Mucosa of rectum (tissue), 2 donors: ENCODE measurements around the gene GPR32.
"Not testable (repeated sequence)": the region's sequence is repeated elsewhere in the genome, so short reads cannot be mapped to it uniquely, and the experiment has no call there.

Experiments
- H3K27ac ChIP-seq, 2 donors: one replicate each; pipeline ENCODE4 v1.7.0; 2013; ENCODE audit warnings: inconsistent platforms in 2 of 2, low read depth in 2 of 2, low read length in 2 of 2
- H3K27me3 ChIP-seq, 2 donors: one replicate each; pipeline ENCODE4 v1.7.0; 2013; ENCODE audit warnings: low read length in 2 of 2; ENCODE audit not compliant: control insufficient read depth in 2 of 2, insufficient read depth in 2 of 2
- H3K36me3 ChIP-seq, 2 donors: one replicate each; pipeline ENCODE4 v1.7.0; 2013; ENCODE audit warnings: low read length in 2 of 2; ENCODE audit not compliant: control insufficient read depth in 2 of 2, insufficient read depth in 2 of 2
- H3K4me1 ChIP-seq, 2 donors: one replicate each; pipeline ENCODE4 v1.7.0; 2013; ENCODE audit warnings: low read length in 2 of 2, mild to moderate bottlenecking in 1 of 2; ENCODE audit not compliant: control insufficient read depth in 2 of 2, insufficient read depth in 2 of 2
- H3K4me3 ChIP-seq, 2 donors: one replicate each; pipeline ENCODE4 v1.7.0; 2013; ENCODE audit warnings: low read length in 2 of 2
- H3K9ac ChIP-seq, 2 donors: one replicate each; pipeline ENCODE4 v1.7.0; 2013; ENCODE audit warnings: low read length in 2 of 2, low read depth in 1 of 2, mild to moderate bottlenecking in 1 of 2
- H3K9me3 ChIP-seq, 2 donors: one replicate each; pipeline ENCODE4 v1.7.0; 2013; ENCODE audit warnings: low read length in 2 of 2; ENCODE audit not compliant: control insufficient read depth in 2 of 2
- donor health status: healthy.
- donor health status: Normal muscosa, but diverticular disease.

GPR32 gene

DNA sequence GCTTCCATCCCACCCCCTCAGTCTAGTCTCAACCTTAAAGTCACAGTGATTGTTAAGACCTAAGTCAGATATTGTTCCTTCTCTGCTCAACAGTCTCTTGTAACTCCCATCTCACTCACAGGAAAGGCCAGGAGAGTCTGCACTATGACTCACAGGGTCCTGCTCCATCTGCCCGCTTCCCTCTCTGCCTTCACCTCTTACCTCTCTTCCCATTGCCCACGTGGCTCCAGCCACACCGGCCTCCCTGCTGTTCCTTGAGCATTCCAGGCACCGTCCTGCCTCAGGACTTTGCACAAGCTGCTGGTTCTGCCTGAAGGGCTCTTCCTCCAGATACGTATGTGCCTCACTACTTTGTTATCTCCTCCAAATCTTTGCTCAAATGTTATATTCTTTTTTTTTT lies 3.0 kb upstream of the GPR32 start:
- not testable (repeated sequence) for H3K9me3 ChIP-seq, H3K4me1 ChIP-seq, H3K27me3 ChIP-seq, H3K36me3 ChIP-seq, H3K27ac ChIP-seq, H3K9ac ChIP-seq, H3K4me3 ChIP-seq

- Histone ChIP-seq H3K9me3 (peaks cover 0 to 2% of the 10 kb centered on the region in 2 donors), H3K4me1 (no peaks in the 10 kb centered on the region), H3K27ac (no peak overlapping the region), H3K9ac (no peak overlapping the region), H3K27me3 (no peaks in the 10 kb centered on the region), H3K4me3 (no peak overlapping the region), H3K36me3 (no peaks in the 10 kb centered on the region)
These were observed 2.0 kb upstream of the GPR32 start for GRCh38 chr19:50768277-50768676.

- Histone ChIP-seq H3K9me3 (peaks cover 0 to 2% of the 10 kb centered on the region in 2 donors), H3K9ac (no peak overlapping the region), H3K36me3 (no peaks in the 10 kb centered on the region), H3K27ac (no peak overlapping the region), H3K4me3 (no peak overlapping the region), H3K27me3 (no peaks in the 10 kb centered on the region), H3K4me1 (no peaks in the 10 kb centered on the region)
These were observed 624 bp downstream of the GPR32 start for GRCh38 chr19:50770888-50771287.

- Histone ChIP-seq H3K36me3 (no peaks in the 10 kb centered on the region), H3K27me3 (peaks cover under 1 to 1% of the 10 kb centered on the region in 2 donors)
These were observed 2.2 kb downstream of the GPR32 start for GRCh38 chr19:50772476-50772875.

DNA sequence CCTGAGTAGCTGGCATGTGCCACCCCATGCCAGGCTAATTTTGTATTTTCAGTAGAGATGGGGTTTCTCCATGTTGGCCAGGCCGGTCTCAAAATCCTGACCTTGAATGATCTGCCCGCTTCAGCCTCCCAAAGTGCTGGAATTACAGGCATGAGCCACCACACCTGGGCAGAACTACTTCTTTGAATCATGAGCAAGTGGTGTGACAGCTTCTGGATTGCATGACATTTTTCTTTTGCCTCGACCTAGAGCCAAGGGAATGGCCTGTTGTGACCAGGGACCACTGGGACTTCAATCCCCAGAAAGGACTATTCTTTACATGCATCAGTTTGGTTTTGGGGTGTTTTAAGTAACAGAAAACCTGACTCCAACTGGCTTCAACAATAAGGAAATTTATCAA lies 2.6 kb downstream of the GPR32 start:
- H3K27me3 ChIP-seq, H3K4me1 ChIP-seq, H3K27ac ChIP-seq, H3K4me3 ChIP-seq, H3K9me3 ChIP-seq, H3K9ac ChIP-seq, H3K36me3 ChIP-seq: not testable (repeated sequence)

More at GRCh38 chr19:50772476-50772875, 2.2 kb downstream of the GPR32 start:
- Histone ChIP-seq H3K4me1 (no peaks in the 10 kb centered on the region), H3K9me3 (peaks cover 0 to 2% of the 10 kb centered on the region in 2 donors), H3K27ac (no peak overlapping the region), H3K9ac (no peak overlapping the region), H3K4me3 (no peak overlapping the region)

DNA sequence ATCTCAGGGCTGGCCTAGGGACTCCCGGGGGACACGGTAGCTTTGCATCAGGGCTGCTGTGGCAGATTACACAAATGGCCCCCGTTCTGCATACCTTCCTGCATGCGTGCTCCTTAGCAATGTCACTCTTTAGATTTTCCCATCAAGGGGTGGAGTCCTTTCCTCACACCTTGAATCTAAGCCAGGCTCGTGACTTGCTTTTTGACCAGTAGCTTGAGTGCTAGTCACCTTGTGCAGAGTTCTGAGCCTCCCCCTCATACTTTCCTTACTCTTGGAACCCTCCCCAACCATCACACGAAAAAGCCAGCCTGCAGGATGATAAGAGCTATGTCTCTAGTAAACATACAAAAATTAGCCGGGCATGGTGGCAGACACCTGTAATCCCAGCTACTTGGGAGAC lies 3.2 kb downstream of the GPR32 start:
- H3K27ac ChIP-seq, H3K4me1 ChIP-seq, H3K9me3 ChIP-seq, H3K4me3 ChIP-seq, H3K36me3 ChIP-seq, H3K9ac ChIP-seq: not testable (repeated sequence)
- H3K27me3 ChIP-seq = peaks cover 10 to 11% of the 10 kb centered on the region in 2 donors

GRCh38 chr19:50776131-50776530 lies 5.9 kb downstream of the GPR32 start:
- H3K4me3 ChIP-seq = no peak overlapping the region
- H3K9me3 ChIP-seq = peaks cover 0 to 2% of the 10 kb centered on the region in 2 donors
- H3K27me3 ChIP-seq = peaks cover 34 to 35% of the 10 kb centered on the region in 2 donors
- H3K4me1 ChIP-seq = no peaks in the 10 kb centered on the region
- H3K36me3 ChIP-seq = no peaks in the 10 kb centered on the region
- no peak overlapping the region for H3K9ac ChIP-seq
- H3K27ac ChIP-seq = no peak overlapping the region

DNA sequence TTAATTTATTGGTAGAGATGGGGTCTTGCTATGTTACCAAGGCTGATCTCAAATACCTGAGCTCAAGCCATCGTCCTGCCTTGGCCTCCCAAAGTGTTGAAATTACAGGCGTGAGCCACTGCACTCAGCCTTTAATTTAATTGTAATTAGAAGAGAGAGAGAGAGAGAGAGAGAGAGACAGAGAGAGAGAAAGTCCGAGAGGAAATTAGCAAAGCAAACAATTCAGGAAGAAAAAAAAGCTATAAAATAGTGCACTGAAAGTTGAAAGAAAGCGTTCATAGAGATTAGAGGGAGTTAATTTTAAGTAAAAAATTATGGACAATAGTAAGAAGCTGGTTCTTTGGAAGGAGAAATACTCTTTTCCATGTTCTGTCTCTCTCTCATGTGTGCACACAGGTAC lies 7.0 kb downstream of the GPR32 start:
- Histone ChIP-seq H3K27me3 (peaks cover 34 to 35% of the 10 kb centered on the region in 2 donors), H3K36me3 (no peaks in the 10 kb centered on the region), H3K4me3 (no peak overlapping the region), H3K27ac (no peak overlapping the region), H3K9ac (no peak overlapping the region), H3K9me3 (peaks cover 0 to 2% of the 10 kb centered on the region in 2 donors), H3K4me1 (no peaks in the 10 kb centered on the region)

DNA sequence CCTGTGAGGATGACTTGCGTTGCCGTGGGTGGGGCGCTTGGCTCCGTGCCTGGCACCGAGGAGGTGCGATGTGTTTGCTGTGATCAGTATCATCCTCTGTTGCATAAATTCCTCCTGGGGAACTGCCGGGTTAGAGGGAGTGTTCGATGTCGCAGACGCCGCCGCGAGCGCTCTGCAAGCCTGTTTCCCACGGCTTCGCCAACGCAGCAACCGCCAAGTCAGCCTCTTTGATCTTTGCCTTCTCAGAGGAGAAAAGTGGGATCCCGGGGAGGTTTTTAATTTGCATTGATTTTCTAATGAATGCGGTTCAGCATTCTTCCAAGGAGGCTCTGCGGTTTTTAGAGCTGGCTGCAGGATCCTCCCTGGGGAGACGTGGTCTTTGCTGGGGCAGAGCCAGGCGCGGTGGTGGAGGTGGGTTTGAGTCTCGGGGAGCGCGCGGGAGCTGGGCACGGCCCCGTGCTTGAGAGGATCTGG lies 7.6 kb downstream of the GPR32 start:
- Histone ChIP-seq H3K36me3 (no peaks in the 10 kb centered on the region), H3K27ac (no peak overlapping the region), H3K9ac (no peak overlapping the region), H3K4me1 (no peaks in the 10 kb centered on the region), H3K4me3 (no peak overlapping the region), H3K9me3 (no peaks in the 10 kb centered on the region), H3K27me3 (peaks cover 35 to 37% of the 10 kb centered on the region in 2 donors)

DNA sequence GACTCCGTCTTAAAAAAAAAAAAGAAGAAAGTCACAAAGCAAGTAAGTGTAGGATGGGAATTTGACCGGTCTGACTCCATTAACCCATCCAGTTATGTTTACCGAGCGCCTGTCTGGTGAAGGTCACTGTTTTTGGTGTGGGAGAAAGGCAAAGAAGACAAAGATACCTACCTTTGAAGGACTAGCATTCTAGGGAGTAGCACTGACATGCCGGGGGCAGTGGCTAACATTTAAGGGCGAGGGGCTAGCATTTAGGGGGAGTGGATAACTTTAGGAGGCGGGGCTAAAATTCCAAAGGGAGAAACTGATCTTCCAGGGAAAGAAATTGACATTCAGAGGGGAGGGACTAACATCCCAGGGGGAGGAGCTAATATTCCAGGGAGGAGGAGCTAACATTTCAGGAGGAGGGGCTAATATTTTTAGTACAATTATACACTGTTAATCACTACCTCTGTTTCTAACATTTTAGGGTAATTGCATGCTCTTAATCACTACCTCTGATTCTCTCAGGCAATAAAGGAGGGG lies 8.7 kb downstream of the GPR32 start:
- peaks cover 35 to 37% of the 10 kb centered on the region in 2 donors for H3K27me3 ChIP-seq

More for the DNA sequence above, 8.7 kb downstream of the GPR32 start:
- Histone ChIP-seq H3K4me1 (no peaks in the 10 kb centered on the region), H3K4me3 (no peak overlapping the region), H3K9me3 (no peaks in the 10 kb centered on the region), H3K36me3 (no peaks in the 10 kb centered on the region), H3K27ac (no peak overlapping the region), H3K9ac (no peak overlapping the region)
